GM15510 (cell line): Measurements from ENCODE around the gene FSTL3.
A peak's percentile ranks its signal among the peaks of the same experiment; 100 is the strongest.

ENCODE experiments used
- POLR2A ChIP-seq: IDR thresholded peaks from 3 replicates; pipeline ENCODE4 v1.6.1; 2011; ENCODE audit warnings: borderline replicate concordance; ENCODE audit not compliant: insufficient read length; ENCODE audit errors: extremely low read depth

The FSTL3 gene

DNA sequence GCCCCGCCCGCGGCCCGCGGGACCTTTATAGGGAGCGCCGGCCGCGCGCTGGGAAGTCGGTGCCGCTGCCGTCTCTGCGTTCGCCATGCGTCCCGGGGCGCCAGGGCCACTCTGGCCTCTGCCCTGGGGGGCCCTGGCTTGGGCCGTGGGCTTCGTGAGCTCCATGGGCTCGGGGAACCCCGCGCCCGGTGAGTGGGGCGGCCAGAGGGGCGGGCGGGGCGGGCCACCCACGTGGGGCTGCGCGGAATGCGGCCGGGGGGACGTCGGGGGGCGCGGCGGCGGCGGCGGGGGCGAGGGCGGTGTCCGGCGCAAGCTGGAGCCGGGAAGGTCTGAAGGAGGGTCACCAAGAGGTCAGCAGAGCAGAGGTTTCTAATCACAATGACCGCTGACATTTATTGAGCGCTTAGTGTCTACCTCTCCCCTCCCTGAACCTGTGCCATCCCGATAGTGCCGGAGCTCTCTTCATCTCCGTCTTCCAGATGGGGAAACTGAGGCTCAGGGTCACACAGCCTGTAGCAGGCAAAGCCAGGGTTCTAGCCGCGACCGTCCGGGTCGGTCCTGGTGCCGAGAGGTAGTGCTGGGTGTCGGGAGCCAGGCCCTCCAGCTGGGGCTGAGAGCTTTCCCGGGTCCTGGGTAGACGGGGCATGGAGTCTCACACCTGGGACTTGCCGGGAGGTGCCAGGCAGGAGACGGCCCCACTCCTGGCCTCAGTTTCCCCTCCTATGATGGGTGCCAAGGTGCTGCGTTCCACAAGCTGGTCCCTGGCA lies at the start of gene FSTL3:
TSS of gene FSTL3 (plus strand) at position 54 of the 767 bp plus-strand sequence. CDS start at position 86, 32 bp downstream.
- TF ChIP-seq POLR2A: no peak

DNA sequence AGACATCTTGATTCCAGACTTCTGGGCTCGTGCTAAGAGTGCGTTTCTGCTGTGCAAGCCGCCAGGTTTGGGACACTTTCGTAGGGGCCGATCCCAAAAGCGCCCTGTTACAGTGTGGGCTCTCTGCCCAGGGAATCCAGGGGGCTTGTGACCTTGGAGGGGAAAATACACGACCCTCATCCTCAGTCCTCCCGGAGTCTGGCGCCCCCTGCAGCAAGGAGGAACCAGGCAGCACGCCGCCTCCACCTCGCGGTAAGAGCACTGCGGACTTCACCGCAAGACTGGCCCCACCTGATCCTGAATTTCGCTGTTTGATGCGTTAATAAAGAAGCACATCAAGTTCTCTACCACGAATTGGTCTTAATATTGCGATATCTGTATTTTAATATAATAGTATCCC lies 48.0 kb upstream of the FSTL3 start:
- no peak for TF ChIP-seq POLR2A

DNA sequence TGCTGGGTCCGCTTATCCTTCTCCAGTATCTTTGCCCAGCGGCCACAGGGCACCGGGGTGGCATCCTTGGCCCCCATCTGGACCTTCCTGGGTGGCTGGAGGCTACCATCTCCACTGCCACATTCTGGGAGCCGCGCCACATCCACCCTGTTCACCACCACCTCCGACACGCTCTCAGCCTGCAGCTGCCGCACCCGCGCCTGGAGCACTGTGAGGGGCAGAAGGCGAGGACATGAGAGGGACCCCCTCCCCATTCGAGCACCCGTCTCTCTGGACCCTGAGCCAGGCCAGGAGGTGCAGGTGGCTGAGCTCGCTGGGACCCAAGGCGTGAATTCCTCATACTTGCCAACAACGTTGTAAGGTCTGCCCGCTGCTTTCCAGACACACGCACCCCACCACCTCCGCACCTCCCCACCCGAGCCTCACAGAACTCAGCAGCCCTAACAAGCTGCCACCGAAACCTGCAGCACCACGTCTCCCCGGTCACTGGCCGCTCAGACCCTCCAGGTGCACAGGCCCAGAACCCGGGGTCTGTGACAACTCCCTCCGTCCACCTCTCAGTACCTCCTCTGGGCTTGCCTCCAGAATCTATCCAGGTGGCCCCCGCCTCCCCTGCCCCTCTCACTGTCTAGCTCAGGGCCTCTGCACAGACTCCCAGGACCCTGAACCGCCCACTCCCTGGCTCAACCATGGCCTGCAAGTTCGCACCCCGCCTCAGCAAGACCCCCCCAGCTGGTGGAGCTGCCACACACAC lies 46.1 kb upstream of the FSTL3 start:
- TF ChIP-seq POLR2A: no peak

DNA sequence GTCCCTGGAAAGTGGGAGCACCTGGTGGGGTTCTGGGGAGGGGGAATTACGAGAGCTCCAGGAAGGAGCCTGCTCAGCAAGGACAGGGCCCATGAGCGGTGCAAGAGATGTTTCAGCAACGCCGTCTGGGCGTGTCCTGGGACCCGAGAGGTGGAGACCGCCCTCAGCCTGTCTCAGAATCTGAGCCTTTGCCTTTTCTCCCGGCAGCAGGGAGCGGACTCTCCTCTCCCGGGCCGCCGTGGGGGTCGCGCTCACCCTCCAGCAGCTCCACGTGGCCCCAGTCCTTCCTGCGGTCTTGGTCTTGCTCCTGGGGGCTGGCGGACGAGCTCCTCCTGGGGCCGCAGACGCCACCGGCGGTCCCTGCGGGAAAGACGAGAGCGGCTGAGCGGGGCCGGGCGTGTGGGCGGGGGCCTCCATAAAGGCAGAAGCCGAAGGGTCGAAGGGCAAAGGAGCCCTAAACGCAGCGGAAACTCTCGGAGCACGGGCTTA lies 43.6 kb upstream of the FSTL3 start:
- TF ChIP-seq POLR2A: no peak

DNA sequence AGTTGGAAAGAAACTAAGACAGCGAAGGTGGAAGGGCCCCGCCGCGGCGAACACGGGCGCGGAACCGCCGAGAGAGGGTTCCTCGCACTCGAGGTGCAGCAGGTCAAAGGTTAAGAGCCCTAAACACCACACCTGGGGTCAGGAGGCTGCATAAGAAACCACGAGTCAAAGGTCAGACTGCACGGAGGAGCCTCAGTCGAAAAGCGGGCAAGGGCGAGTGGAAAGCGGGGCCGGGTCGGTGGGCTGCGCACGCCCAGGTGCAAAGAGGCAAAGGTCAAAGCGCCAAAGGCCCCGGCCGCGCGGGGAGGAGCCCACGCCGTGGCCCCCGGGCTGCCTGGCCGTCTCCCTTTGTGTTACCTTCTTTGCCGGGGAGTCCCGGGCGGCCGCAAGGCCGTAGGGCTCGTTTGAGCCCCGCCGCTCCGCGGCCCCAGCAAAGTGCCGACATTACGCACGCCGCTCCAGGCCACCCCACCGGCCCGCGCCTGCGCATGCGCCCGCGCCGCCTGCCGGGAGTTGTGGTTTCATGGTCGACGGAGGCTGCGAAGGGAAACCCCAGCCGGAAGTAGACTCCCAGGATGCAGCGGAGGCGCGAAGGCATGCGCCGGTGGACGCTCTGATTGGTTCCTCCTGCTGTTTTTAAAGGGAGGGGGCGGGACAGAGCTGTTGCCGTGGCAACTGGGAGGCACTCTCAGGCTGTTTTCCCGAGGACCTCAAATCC lies 43.0 kb upstream of the FSTL3 start, which contains the start of gene POLRMT:
TSS of gene POLRMT (minus strand) at position 470 of the 718 bp plus-strand sequence. CDS start at position 445, 25 bp downstream.
- peak; percentile 76 for TF ChIP-seq POLR2A

DNA sequence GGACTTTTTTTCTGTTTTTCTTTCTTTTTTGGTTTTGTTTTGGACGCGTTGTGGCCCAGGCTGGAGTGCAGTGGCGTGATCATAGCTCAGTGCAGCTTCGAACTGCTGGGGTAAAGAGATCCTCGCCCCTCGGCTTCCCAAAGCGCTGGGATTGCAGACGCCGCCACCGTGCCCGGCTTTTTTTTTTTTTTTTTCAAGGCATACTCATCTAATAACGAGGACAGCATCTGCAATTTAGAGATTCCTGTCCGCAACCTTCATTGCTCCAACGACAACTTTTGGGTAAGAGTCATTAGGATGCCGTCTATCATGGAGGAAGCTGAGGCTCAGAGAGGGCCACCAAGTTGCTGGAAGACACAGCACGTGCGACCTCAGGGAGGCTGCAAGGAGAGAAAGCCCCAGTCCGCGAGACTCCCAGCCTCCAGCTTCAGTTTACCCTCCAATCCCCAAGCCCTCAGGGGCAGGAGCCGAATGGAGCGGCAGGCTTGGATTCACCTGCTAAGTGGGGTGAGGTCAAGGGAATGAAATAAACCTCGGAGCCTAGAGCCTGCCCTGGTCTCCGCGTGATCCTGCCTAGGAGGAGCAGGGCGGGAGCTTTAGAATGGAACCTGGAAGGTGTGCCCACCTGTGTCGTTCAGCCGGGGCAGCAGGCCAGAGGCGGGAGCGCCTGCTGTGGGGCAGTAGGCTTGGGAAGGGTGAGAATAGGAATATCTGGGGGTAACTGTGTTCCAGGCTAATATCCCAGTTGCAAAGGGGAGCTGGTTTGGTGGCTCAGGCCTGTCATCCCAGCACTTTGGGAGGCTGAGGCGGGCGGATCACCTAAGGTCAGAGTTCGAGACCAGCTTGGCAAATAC lies 42.2 kb upstream of the FSTL3 start:
- no peak for TF ChIP-seq POLR2A

DNA sequence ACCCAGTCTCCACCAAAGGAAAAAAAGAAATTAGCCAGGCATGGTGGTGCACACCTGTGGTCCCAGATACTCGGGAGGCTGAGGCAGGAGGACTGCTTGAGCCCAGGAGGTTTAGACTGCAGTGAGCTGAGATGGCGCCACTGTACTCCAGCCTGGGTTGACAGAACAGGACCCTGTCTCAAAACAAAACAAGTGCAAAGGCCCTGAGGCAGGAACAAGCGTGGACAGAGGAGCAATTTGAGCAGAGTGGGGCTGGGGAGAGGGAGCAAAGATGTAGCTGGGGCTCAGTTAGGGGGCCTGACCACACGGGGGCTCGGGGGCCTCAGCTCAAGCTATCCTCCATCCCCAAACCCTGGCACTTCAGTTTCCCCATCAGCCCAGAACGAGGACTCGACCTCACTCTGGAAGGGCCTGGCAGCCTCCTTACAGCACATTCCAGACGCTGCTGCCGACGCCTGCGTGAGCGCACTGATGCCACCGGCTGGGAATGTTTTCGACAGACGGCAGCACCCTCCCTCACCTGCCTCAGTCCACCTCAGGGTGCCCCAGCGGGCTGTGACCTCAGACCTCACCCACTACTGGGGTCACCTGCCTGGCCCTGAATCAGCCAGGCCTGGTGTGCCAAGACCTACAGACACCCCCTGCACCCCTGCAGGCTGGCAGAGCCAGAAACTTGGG lies 41.1 kb upstream of the FSTL3 start:
- no peak for TF ChIP-seq POLR2A

DNA sequence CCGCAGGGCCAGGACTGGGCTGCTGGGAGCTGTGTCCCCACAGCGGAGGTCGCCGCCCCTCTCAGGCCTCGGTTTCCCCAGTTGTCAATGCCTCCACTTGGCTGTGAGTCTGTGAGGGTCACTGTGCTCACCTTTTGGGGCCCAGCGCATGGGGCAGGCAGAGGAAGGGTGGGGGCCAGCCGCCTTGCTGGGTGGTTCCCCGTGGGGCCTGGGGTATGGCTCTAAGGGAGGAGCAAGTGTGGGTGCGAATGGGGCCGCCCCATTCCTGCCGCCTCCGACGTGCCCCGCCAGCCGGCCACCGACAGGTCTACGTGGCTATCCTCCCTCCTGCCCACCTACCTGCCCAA lies 37.3 kb upstream of the FSTL3 start:
- no peak for TF ChIP-seq POLR2A

DNA sequence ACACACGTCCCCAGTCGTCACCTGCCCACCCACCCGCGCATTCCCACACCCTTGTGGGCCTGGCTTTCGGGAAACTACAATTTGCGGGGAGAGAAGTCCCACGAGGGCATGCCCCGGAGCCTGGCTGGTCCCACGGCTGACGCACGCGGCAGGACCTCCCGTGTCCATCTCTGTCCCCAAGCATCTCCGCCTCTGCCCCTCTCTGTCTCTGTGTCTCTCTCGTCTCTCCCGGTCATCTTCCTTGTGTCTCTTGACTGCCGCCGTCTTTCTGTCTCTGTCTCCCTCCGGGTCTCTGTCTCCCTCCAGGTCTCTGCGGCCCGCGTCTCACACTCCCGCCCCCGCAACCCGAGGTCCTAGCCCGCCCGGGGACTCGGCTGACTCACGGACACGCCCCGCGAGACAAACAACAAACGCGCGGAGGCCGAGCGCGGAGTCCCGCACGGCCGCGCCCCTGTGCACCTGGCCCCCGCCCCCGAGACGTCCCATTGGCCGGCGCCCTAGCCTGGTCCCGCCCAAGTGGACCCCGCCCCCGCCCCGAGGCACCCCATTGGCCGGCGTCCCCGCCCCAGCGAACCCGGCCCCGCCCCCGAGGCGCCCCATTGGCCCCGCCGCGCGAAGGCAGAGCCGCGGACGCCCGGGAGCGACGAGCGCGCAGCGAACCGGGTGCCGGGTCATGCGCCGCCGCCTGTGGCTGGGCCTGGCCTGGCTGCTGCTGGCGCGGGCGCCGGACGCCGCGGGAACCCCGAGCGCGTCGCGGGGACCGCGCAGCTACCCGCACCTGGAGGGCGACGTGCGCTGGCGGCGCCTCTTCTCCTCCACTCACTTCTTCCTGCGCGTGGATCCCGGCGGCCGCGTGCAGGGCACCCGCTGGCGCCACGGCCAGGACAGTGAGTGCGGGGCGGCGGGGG lies 36.7 kb upstream of the FSTL3 start, which contains the start of gene FGF22:
TSS of gene FGF22 (plus strand) at position 627 of the 908 bp plus-strand sequence. CDS start at position 674, 47 bp downstream.
- TF ChIP-seq POLR2A: no peak

DNA sequence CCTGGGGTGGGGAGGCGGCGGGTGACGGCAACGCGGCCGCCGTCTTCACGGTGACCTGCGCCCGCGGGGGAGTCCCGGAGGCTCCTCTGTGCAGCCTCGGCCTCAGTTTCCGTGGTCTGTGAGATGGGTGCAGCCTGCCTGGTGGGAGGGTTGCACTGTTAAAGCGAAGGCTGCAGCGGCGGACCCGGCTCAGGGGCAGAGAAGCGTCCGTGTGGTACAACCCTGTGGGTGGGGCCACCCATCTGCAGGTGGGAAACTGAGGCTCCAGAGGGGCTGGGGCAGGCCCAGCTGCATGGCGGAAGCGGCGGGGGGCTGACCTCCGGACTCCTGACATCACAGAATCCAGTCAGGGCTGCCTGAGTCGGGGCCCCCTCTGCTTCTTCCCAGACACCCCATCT lies 36.0 kb upstream of the FSTL3 start:
- TF ChIP-seq POLR2A: no peak

DNA sequence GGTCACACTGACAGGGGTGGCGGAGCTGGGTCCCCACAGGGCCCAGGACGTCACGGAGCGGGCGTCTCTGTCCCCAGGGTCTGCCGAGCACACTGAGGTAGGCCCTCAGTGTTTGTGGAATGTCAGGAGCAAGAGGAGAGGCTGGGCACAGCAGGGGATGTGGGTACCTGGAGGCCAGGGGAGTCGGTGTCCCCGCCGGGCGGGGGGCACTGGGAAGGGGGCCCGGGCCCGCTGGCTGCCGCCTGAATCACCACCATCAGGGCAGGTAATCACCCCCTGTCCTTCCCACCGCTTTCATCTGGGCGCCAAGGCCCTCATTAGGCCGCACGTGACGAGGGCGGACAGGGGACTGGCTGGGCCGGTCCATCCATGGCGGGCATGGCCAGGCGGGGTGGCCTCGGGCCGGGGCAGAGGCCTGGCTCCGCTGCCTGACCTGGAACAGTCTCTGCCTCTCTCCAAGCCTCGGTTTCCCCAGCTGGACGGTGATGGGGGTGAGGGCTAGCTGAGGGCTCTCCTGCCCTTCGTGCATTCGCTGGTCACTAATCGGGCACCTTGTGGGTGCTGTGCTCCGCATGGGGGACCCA lies 35.5 kb upstream of the FSTL3 start:
- TF ChIP-seq POLR2A: no peak

DNA sequence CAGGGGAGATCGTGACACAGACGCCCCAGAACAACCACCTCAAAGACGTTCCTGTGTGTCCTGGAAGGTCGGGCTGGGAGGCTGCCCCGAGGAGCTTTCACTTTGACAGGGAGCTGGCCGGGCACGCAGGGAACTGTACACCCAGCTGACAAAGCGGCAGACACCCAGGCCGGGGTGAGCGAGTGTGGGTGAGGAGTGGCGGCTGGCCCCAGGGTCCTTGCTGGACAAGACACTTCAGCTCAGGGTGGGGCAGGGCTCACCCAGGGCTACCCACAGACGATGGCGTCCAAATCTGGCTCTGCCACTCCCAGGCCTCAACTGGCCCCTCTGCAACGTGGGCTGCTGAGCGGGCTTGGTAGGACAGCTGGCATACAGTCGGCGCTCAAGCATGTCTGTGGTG lies 34.5 kb upstream of the FSTL3 start:
- TF ChIP-seq POLR2A: no peak
